Astrocyte of the spinal cord (primary cell): ENCODE measurements around the gene MAP3K4.

Experiments used
- DNase-seq: peaks from one replicate; pipeline ENCODE4 v3.0.0; 2011; ENCODE audit warnings: low read depth, low spot score
- H3K4me3 ChIP-seq: 2 replicates; pipeline ENCODE4 v1.5.1; 2011; ENCODE audit warnings: low read depth, mild to moderate bottlenecking, low read length, moderate library complexity
- in situ Hi-C: cut with HindIII; loops from 2 replicates; pipeline ENCODE4 v1.10.0; 2017; ENCODE audit warnings: low sequenced_read_pairs
- TF ChIP-seq, protein P1 (sequence below): IDR thresholded peaks from 2 replicates; pipeline ENCODE4 v1.5.1; 2012; ENCODE audit warnings: low read depth, mild to moderate bottlenecking, low read length, inconsistent platforms

MAP3K4 gene

DNA sequence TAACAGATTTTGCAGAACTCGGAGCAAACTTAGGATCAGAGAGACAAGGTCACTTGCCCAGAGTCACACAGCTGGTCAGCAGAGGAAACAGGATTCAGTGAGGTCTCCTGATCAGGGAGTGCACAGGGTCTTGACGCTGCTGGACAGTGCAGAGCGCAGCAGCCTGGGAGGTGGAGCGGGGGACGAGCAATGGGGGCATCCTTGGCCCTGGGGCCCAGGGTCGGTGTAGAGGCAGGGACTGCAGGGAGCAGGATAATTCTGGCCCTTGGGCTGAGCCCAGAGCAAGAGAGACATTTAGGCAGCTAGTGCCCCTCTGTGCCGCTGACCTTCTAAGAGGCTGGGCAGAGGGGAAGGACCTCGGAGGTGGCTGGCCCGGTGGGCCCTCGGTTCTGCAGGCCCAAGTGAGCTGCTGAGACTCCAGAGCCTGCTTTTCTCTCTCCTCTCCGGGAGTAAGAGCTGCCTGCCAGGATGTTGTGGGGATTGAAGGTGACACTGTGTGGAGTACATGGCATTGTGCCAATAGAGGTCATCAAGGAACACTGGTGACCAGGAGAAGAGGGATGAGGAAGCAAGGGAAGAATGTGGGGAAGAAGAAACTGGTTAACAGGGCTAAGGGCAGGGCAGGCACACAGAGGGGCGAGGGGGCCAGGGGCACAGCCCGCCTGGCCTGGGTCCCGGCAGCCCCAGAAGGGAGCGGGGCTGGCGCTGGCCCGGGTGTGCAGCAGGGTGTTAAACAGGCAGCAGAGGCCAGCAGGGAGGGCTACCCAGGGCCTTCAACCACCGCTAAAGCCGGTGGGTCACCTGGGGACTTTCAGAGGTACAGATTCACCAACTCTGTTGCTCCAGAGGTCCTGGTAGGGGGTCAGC lies 160.3 kb downstream of the MAP3K4 start:
- TF ChIP-seq, protein P1, sequence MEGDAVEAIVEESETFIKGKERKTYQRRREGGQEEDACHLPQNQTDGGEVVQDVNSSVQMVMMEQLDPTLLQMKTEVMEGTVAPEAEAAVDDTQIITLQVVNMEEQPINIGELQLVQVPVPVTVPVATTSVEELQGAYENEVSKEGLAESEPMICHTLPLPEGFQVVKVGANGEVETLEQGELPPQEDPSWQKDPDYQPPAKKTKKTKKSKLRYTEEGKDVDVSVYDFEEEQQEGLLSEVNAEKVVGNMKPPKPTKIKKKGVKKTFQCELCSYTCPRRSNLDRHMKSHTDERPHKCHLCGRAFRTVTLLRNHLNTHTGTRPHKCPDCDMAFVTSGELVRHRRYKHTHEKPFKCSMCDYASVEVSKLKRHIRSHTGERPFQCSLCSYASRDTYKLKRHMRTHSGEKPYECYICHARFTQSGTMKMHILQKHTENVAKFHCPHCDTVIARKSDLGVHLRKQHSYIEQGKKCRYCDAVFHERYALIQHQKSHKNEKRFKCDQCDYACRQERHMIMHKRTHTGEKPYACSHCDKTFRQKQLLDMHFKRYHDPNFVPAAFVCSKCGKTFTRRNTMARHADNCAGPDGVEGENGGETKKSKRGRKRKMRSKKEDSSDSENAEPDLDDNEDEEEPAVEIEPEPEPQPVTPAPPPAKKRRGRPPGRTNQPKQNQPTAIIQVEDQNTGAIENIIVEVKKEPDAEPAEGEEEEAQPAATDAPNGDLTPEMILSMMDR: no peak
- in situ Hi-C loops: no loop called here
- no peak for DNase-seq
- no peak overlapping the region for H3K4me3 ChIP-seq

DNA sequence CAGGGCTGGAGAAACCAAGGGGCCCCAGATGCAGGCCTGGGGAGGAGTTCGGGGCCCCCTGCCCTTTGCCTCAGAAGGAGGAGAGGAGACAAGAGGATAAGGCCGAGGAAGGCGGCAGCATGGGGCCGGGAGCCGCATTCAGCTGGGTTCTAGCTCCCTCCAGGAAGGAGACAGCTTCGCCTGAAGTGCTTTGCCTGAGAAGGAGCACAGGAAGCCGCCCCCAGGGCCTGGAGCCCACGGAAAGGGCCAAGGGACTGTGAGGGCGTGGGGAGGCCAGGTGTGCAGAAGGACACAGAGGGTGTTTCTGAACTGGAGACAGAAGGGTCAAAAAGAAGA lies 160.9 kb downstream of the MAP3K4 start:
- TF ChIP-seq, protein P1: no peak
- in situ Hi-C loops: no loop called here
- DNase-seq: no peak
- no peak overlapping the region for H3K4me3 ChIP-seq

DNA sequence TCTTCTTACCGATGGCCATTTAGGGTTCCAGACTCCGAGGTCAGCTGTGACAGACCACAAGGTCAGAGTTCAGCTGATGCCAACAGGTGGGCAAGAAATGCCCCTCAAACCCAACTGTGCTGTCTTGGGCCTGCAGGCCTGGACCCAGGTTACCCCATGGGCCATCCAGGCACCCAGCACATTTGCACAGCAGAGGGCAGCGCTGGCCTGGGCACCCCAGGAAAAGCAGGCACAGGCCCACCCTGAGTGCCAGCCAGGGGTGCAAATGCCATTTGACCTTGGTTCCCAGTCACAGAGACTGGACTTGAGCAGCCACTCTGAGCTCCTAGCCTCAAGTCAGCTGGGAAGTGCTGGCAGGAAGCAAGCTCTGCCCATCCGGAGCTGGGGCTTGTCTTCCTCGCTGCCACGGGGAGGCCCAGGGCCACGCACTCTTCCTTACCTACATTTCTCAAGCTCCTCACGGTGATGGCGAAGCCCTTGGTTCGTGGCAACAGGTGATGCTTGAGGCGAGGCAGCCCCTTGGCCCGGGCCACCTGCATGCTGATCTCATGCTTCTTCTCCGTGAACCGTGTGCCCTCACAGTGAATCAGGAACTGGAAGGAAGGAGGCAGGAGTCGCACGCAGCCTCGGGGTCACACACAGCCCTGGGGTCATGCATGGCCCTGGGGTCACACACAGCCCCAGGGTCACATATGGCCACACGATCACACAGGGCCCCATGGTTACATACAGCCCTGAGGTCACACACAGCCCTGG lies 161.5 kb downstream of the MAP3K4 start:
- TF ChIP-seq, protein P1: peak; percentile 72
- in situ Hi-C loops: no loop called here
- no peak overlapping the region for H3K4me3 ChIP-seq
- DNase-seq: no peak

DNA sequence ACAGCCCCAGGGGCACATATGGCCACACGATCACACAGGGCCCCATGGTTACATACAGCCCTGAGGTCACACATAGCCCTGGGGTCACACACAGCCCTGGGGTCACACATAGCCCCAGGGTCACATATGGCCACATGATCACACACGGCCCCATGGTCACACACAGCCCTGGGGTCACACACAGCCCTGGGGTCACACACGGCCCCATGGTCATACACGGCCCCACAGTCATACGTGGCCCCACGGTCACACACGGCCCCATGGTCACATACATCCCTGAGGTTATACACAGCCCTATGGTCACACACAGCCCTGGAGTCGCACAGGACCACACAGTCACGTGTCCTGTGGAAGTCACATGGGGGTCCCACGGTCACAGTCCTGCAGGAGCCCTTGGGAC lies 162.2 kb downstream of the MAP3K4 start:
- TF ChIP-seq, protein P1: no peak
- DNase-seq: no peak
- H3K4me3 ChIP-seq: no peak overlapping the region
- in situ Hi-C loops: no loop called here

DNA sequence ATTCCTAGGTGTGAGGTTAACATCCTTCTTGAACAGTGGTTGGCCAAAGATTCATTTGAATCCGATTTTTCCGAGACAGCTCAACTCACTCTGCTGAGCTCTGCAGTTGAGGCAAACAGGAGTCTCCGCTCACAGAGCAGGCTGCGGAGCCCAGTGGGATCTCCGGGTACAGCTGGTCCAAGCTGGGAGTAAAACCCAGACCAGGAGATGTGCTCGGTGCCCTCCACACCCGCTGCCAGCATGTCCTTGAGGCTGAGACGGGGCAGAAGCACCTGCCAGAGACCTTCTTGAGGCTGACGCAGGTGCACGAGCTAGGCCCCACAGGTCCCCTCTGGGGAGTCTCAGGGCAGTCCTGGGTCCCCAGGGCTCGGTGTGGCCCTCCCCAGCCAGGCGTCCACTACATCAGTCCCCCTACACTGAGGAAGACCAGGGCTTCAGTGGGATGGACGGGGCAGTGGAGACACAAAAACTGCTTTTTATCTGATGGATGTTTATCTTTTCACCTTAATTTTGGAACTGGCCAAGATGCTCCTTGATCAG lies 163.3 kb downstream of the MAP3K4 start:
- no peak overlapping the region for H3K4me3 ChIP-seq
- TF ChIP-seq, protein P1: no peak
- no peak for DNase-seq
- in situ Hi-C loops: no loop called here

DNA sequence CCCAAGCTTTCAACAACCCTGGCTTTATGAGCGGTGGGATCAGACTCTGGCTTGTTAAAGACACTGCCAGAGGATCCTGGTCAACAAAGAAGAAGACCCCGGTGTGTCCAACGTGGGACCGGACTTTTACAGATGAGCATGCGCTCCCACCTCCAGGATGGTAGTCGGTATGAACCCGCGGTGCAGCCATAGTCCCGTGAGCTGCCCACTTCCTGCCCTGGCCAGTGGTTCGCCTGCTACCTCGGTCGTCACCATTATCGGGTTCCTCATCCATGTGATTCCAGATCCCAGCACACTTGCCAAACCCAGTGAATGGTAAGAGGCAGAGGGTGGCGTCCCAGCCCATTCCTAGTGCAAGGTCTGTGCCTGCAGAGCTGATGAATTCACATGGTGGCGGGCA lies 169.6 kb downstream of the MAP3K4 start:
- H3K4me3 ChIP-seq: no peak overlapping the region
- in situ Hi-C loops: no loop called here
- TF ChIP-seq, protein P1: no peak
- no peak for DNase-seq
